ENCODE measurements around the gene LINC00305. TPM values are rescaled to one million over a fixed set of nuclear protein-coding genes. Genes with fewer than 3 reads are reported as not detected.

Gene LINC00305
- total RNA-seq, 1 donor from 2014 or later = not detected

GRCh38 chr18:64097497-64097896, 51.4 kb downstream of the LINC00305 start:
- DNase-seq (ENCODE audit: low read depth) = no peak
- peak; percentile 26 for TF ChIP-seq CTCF (IDR thresholded peaks at IDR 0.05; ENCODE audit: insufficient read depth, low read length, poor library complexity, severe bottlenecking)
- Histone ChIP-seq H3K4me3 (ENCODE audit: low read depth, low read length) (no peak overlapping the region), H3K27me3 (ENCODE audit: control insufficient read depth, insufficient read depth, low read length) (no peaks in the 10 kb centered on the region), H3K36me3 (ENCODE audit: control insufficient read depth, insufficient read depth, low read length) (no peaks in the 10 kb centered on the region)

GRCh38 chr18:64095056-64095455, 53.8 kb downstream of the LINC00305 start:
- TF ChIP-seq CTCF (IDR thresholded peaks at IDR 0.05; ENCODE audit: insufficient read depth, low read length, poor library complexity, severe bottlenecking) = no peak
- DNase-seq (ENCODE audit: low read depth) = no peak
- H3K27me3 ChIP-seq (ENCODE audit: control insufficient read depth, insufficient read depth, low read length) = no peaks in the 10 kb centered on the region
- H3K36me3 ChIP-seq (ENCODE audit: control insufficient read depth, insufficient read depth, low read length) = no peaks in the 10 kb centered on the region
- no peak overlapping the region for H3K4me3 ChIP-seq (ENCODE audit: low read depth, low read length)

- Histone ChIP-seq H3K4me3 (ENCODE audit: low read depth, low read length) (no peak overlapping the region), H3K27me3 (ENCODE audit: control insufficient read depth, insufficient read depth, low read length) (no peaks in the 10 kb centered on the region), H3K36me3 (ENCODE audit: control insufficient read depth, insufficient read depth, low read length) (no peaks in the 10 kb centered on the region)
- no peak for DNase-seq (ENCODE audit: low read depth)
- no peak for TF ChIP-seq CTCF (IDR thresholded peaks at IDR 0.05; ENCODE audit: insufficient read depth, low read length, poor library complexity, severe bottlenecking)
Observed at GRCh38 chr18:64094210-64094609, 54.7 kb downstream of the LINC00305 start.

GRCh38 chr18:64091526-64091925, 57.4 kb downstream of the LINC00305 start:
- Histone ChIP-seq H3K36me3 (ENCODE audit: control insufficient read depth, insufficient read depth, low read length) (no peaks in the 10 kb centered on the region), H3K27me3 (ENCODE audit: control insufficient read depth, insufficient read depth, low read length) (no peaks in the 10 kb centered on the region), H3K4me3 (ENCODE audit: low read depth, low read length) (no peak overlapping the region)
- no peak for TF ChIP-seq CTCF (IDR thresholded peaks at IDR 0.05; ENCODE audit: insufficient read depth, low read length, poor library complexity, severe bottlenecking)
- no peak for DNase-seq (ENCODE audit: low read depth)

- Histone ChIP-seq H3K27me3 (ENCODE audit: control insufficient read depth, insufficient read depth, low read length) (no peaks in the 10 kb centered on the region), H3K36me3 (ENCODE audit: control insufficient read depth, insufficient read depth, low read length) (no peaks in the 10 kb centered on the region), H3K4me3 (ENCODE audit: low read depth, low read length) (no peak overlapping the region)
- TF ChIP-seq CTCF (IDR thresholded peaks at IDR 0.05; ENCODE audit: insufficient read depth, low read length, poor library complexity, severe bottlenecking) = no peak
- no peak for DNase-seq (ENCODE audit: low read depth)
Observed at GRCh38 chr18:64090876-64091275, 58.0 kb downstream of the LINC00305 start.

- no peak for TF ChIP-seq CTCF (IDR thresholded peaks at IDR 0.05; ENCODE audit: insufficient read depth, low read length, poor library complexity, severe bottlenecking)
- no peak overlapping the region for H3K4me3 ChIP-seq (ENCODE audit: low read depth, low read length)
- no peak for DNase-seq (ENCODE audit: low read depth)
- no peaks in the 10 kb centered on the region for H3K36me3 ChIP-seq (ENCODE audit: control insufficient read depth, insufficient read depth, low read length)
- no peaks in the 10 kb centered on the region for H3K27me3 ChIP-seq (ENCODE audit: control insufficient read depth, insufficient read depth, low read length)
Observed at GRCh38 chr18:64083916-64084315, 65.0 kb downstream of the LINC00305 start.

Measured in kidney epithelial cell (primary cell).